AG10803 (cell line): ENCODE results near the gene VWA8.
"Not testable (repeated sequence)": the region's sequence is repeated elsewhere in the genome, so short reads cannot be mapped to it uniquely, and the experiment has no call there.

ENCODE experiments used
- DNase-seq: peaks from one replicate; pipeline ENCODE4 v3.0.0; 2010; ENCODE audit warnings: low read depth
- H3K4me3 ChIP-seq: 2 replicates; pipeline ENCODE4 v1.5.1; 2011; ENCODE audit warnings: mild to moderate bottlenecking, low read length, control low read depth
- CTCF ChIP-seq: conservative IDR thresholded peaks from 2 replicates; pipeline ENCODE4 v1.5.1; 2011; ENCODE audit warnings: mild to moderate bottlenecking, low read length, control low read depth, inconsistent platforms

Gene VWA8

DNA sequence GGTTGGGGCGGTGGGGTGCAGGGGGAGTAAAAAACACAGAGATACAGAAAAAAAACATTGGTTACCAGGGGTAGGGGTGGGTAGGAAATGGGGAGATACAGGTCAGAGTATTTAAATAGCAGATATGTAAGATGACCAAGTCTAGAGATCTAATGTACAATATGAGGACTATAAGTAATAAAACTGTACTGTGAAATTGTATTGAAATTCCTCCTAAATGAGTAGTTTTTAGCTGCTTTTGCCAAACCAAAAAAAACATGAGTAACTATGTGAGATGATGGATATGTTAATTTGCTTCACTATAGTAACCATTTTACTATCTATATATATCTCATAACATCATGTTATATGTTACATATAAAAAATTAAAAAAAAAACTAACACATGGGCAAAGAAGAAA, 29.6 kb downstream of the VWA8 start:
- no peak overlapping the region for H3K4me3 ChIP-seq
- DNase-seq = peak; percentile 58
- TF ChIP-seq CTCF = no peak

GRCh38 chr13:41930154-41930553, 30.8 kb downstream of the VWA8 start:
- no peak for TF ChIP-seq CTCF
- H3K4me3 ChIP-seq = no peak overlapping the region
- DNase-seq = no peak

- peak overlapping the region; percentile 28 for H3K4me3 ChIP-seq
- no peak for DNase-seq
- no peak for TF ChIP-seq CTCF
These were observed 32.6 kb downstream of the VWA8 start for GRCh38 chr13:41928323-41928722.

GRCh38 chr13:41925014-41925413, 35.9 kb downstream of the VWA8 start:
- H3K4me3 ChIP-seq = no peak overlapping the region
- DNase-seq = no peak
- TF ChIP-seq CTCF = no peak

DNA sequence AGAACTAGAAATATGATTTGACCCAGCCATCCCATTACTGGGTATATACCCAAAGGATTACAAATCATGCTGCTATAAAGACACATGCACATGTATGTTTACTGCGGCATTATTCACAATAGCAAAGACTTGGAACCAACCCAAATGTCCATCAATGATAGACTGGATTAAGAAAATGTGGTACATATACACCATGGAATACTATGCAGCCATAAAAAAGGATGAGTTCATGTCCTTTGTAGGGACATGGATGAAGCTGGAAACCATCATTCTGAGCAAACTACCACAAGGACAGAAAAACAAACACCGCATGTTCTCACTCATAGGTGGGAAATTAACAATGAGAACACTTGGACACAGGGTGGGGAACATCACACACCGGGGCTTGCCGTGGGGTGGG, 38.0 kb downstream of the VWA8 start:
- not testable (repeated sequence) for DNase-seq, H3K4me3 ChIP-seq

- TF ChIP-seq CTCF = no peak
- H3K4me3 ChIP-seq = no peak overlapping the region
- no peak for DNase-seq
These were observed 41.0 kb downstream of the VWA8 start for GRCh38 chr13:41919741-41920487.

- H3K4me3 ChIP-seq = no peak overlapping the region
- no peak for DNase-seq
- no peak for TF ChIP-seq CTCF
These were observed 41.7 kb downstream of the VWA8 start for GRCh38 chr13:41919031-41919740.
